Measurements from ENCODE around the gene IFNAR1. TPM values are rescaled to one million over a fixed set of nuclear protein-coding genes. Genes with fewer than 3 reads are reported as not detected.

The IFNAR1 gene
- total and polyA plus RNA-seq, 2 donors from 2014 or later = 15.9 to 60.9 TPM

DNA sequence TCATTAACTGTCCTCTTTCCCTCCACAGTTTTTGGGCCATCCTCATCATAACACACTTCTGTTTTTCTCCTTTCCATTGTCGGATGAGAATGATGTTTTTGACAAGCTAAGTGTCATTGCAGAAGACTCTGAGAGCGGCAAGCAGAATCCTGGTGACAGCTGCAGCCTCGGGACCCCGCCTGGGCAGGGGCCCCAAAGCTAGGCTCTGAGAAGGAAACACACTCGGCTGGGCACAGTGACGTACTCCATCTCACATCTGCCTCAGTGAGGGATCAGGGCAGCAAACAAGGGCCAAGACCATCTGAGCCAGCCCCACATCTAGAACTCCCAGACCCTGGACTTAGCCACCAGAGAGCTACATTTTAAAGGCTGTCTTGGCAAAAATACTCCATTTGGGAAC lies 28.6 kb upstream of the IFNAR1 start:
- Histone ChIP-seq H3K9me3 (ENCODE audit: control insufficient read depth in 2 of 3, insufficient read depth in 1 of 3, low read length in 3 of 3) (no peaks in the 10 kb centered on the region), H3K27me3 (ENCODE audit: control insufficient read depth, insufficient read depth, low read length) (no peaks in the 10 kb centered on the region), H3K36me3 (ENCODE audit: control insufficient read depth in 2 of 3, insufficient read depth in 3 of 3, low read length in 3 of 3) (peaks cover 0 to 9% (median 7%) of the 10 kb centered on the region in 3 donors), H3K4me3 (ENCODE audit: low read length in 3 of 3) (no peak overlapping the region), H3K9ac (ENCODE audit: low read length in 3 of 3) (no peak overlapping the region), H3K4me1 (ENCODE audit: control insufficient read depth in 2 of 3, insufficient read depth in 2 of 3, low read depth in 1 of 3, low read length in 3 of 3) (peaks cover under 1 to 9% (median 2%) of the 10 kb centered on the region in 3 donors), H3K27ac (ENCODE audit: low read depth in 2 of 2, low read length in 2 of 2) (no peak overlapping the region)
- FAIRE-seq = no peak
- TF ChIP-seq, protein P1, sequence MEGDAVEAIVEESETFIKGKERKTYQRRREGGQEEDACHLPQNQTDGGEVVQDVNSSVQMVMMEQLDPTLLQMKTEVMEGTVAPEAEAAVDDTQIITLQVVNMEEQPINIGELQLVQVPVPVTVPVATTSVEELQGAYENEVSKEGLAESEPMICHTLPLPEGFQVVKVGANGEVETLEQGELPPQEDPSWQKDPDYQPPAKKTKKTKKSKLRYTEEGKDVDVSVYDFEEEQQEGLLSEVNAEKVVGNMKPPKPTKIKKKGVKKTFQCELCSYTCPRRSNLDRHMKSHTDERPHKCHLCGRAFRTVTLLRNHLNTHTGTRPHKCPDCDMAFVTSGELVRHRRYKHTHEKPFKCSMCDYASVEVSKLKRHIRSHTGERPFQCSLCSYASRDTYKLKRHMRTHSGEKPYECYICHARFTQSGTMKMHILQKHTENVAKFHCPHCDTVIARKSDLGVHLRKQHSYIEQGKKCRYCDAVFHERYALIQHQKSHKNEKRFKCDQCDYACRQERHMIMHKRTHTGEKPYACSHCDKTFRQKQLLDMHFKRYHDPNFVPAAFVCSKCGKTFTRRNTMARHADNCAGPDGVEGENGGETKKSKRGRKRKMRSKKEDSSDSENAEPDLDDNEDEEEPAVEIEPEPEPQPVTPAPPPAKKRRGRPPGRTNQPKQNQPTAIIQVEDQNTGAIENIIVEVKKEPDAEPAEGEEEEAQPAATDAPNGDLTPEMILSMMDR (IDR thresholded peaks at IDR 0.05; ENCODE audit: borderline replicate concordance, extremely low read depth, insufficient read depth) = no peak
- no peak for DNase-seq
- intact Hi-C loops (cut with DNase I) = no loop called here

DNA sequence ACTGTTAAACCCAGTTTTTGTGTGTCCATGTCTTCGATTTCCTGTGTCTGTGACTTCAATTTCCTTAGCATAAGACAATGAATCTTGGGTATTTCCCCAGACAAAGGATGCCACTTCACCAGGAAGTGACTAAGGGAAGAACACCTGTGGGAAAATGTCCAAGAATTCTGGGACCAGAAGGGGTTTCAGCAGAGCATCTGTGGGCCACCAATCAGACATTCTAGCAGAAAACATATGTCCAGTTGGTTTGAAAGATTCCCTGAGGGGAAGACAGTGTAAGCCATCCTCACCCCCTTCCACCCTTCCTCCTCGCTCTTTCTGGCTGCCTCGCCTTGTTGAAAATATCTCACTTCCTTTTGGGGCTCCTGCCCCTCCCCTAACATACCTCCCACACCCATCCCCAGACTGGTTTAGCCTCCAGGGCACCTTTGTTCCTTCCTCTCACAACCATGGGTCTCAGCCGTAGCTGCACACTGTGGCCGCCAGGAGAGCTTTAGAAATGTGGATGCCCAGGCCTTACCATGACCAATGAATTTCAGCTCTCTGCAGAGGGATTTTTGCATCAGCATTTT lies 25.5 kb upstream of the IFNAR1 start:
- H3K9me3 ChIP-seq (ENCODE audit: control insufficient read depth in 2 of 3, insufficient read depth in 1 of 3, low read length in 3 of 3) = no peaks in the 10 kb centered on the region
- no peak overlapping the region for H3K9ac ChIP-seq (ENCODE audit: low read length in 3 of 3)
- peaks cover 7 to 9% (median 9%) of the 10 kb centered on the region in 3 donors for H3K4me1 ChIP-seq (ENCODE audit: control insufficient read depth in 2 of 3, insufficient read depth in 2 of 3, low read depth in 1 of 3, low read length in 3 of 3)
- intact Hi-C loops (cut with DNase I) = no loop called here
- peaks cover 0 to 3% (median 0%) of the 10 kb centered on the region in 3 donors for H3K36me3 ChIP-seq (ENCODE audit: control insufficient read depth in 2 of 3, insufficient read depth in 3 of 3, low read length in 3 of 3)
- no peak overlapping the region for H3K27ac ChIP-seq (ENCODE audit: low read depth in 2 of 2, low read length in 2 of 2)
- DNase-seq (no peak), FAIRE-seq (no peak)
- TF ChIP-seq, protein P1 (IDR thresholded peaks at IDR 0.05; ENCODE audit: borderline replicate concordance, extremely low read depth, insufficient read depth) = no peak
- no peaks in the 10 kb centered on the region for H3K27me3 ChIP-seq (ENCODE audit: control insufficient read depth, insufficient read depth, low read length)
- no peak overlapping the region for H3K4me3 ChIP-seq (ENCODE audit: low read length in 3 of 3)

DNA sequence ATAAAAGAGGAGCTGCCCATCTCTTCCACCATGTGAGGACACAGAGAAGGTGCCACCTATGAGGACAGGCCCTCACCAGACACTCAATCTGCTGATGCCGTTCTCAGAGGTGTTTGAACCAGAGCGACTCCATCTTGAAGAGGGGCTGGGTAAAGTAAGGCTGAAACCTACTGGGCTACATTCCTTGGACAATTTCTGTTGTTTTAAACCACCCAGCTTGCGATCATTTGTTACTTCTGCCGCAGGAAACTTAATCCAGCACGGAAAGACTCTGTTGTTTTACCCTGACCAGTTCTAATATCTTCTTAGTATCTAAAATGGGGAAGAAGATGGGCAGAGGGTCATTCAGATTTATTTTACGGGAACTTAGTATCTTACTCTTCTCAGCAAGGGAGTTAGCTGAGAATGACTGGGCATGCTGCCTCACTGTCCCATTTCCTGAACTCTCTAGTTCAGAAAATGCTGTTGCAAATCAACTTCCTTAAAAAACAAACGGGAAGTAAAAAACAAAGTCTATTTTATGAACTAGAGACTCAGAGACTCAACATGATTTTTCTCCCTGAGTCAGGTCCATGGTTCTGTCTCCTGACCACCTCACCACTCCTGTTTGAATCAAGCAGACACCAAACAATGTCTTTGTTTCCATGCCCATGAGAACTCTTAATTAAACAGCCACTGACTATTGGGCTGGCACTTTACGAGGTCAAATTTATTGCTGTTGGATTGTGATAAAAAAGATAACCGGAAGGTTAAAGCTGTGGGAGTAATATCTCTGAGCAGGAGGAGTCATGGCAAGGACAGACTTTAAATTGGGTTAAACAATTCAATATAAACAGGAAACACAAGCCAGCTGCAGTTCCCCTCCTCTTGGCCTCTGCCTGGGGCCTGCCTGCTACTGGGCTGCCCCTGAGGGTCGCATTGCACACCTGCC lies 23.8 kb upstream of the IFNAR1 start:
- intact Hi-C loops (cut with DNase I) = no loop called here
- Histone ChIP-seq H3K27me3 (ENCODE audit: control insufficient read depth, insufficient read depth, low read length) (no peaks in the 10 kb centered on the region), H3K27ac (ENCODE audit: low read depth in 2 of 2, low read length in 2 of 2) (peak overlapping the region; percentile 55 to 67), H3K4me1 (ENCODE audit: control insufficient read depth in 2 of 3, insufficient read depth in 2 of 3, low read depth in 1 of 3, low read length in 3 of 3) (peaks cover 7 to 9% (median 9%) of the 10 kb centered on the region in 3 donors), H3K4me3 (ENCODE audit: low read length in 3 of 3) (peak overlapping the region in 1 of 3 donors; percentile 12), H3K36me3 (ENCODE audit: control insufficient read depth in 2 of 3, insufficient read depth in 3 of 3, low read length in 3 of 3) (peaks cover 0 to 3% (median 0%) of the 10 kb centered on the region in 3 donors), H3K9ac (ENCODE audit: low read length in 3 of 3) (peak overlapping the region in 1 of 3 donors; percentile 22), H3K9me3 (ENCODE audit: control insufficient read depth in 2 of 3, insufficient read depth in 1 of 3, low read length in 3 of 3) (no peaks in the 10 kb centered on the region)
- FAIRE-seq (no peak), DNase-seq (peak in 3 of 5 donors; percentile 53 to 74 (median 71))
- TF ChIP-seq, protein P1 (IDR thresholded peaks at IDR 0.05; ENCODE audit: borderline replicate concordance, extremely low read depth, insufficient read depth) = no peak
